Mesendoderm (in vitro differentiated cells): ENCODE measurements around the gene DNMT3A.
"Not testable (repeated sequence)": the region's sequence is repeated elsewhere in the genome, so short reads cannot be mapped to it uniquely, and the experiment has no call there.

ENCODE experiments used
- DNase-seq: peaks from one replicate; pipeline ENCODE4 v3.0.0; 2013
- H2AK5ac ChIP-seq: 2 replicates; pipeline ENCODE4 v1.6.1; 2013; ENCODE audit warnings: low read length, inconsistent platforms
- H2BK120ac ChIP-seq: 2 replicates; pipeline ENCODE4 v1.6.1; 2013; ENCODE audit warnings: low read depth, mild to moderate bottlenecking, low read length, moderate library complexity, mixed read lengths
- H2BK15ac ChIP-seq: replicated peaks from 2 replicates; pipeline ENCODE4 v1.6.1; 2013; ENCODE audit warnings: low read depth, mild to moderate bottlenecking, moderate library complexity
- H2BK5ac ChIP-seq: 2 replicates; pipeline ENCODE4 v1.6.1; 2013; ENCODE audit warnings: low read length, inconsistent platforms
- H3K18ac ChIP-seq: 2 replicates; pipeline ENCODE4 v1.6.1; 2013; ENCODE audit warnings: mild to moderate bottlenecking, low read length, mixed read lengths
- H3K23ac ChIP-seq: one replicate; pipeline ENCODE4 v1.6.1; 2013; ENCODE audit warnings: low read length
- H3K27ac ChIP-seq: 2 replicates; pipeline ENCODE4 v1.5.1; 2013; ENCODE audit warnings: low read depth, mild to moderate bottlenecking, inconsistent platforms, low read length, moderate library complexity
- H3K27me3 ChIP-seq: 2 replicates; pipeline ENCODE4 v1.6.1; 2013; ENCODE audit warnings: low read length, control low read depth, mild to moderate bottlenecking, inconsistent platforms; ENCODE audit not compliant: insufficient read depth, poor library complexity
- H3K36me3 ChIP-seq: 2 replicates; pipeline ENCODE4 v1.6.1; 2013; ENCODE audit warnings: low read length, inconsistent platforms; ENCODE audit not compliant: control insufficient read depth, insufficient read depth
- H3K4ac ChIP-seq: one replicate; pipeline ENCODE4 v1.6.1; 2013; ENCODE audit warnings: low read depth, mild to moderate bottlenecking, low read length, moderate library complexity
- H3K4me1 ChIP-seq: 2 replicates; pipeline ENCODE4 v1.6.1; 2013; ENCODE audit warnings: low read depth, low read length, inconsistent platforms; ENCODE audit not compliant: control insufficient read depth
- H3K4me2 ChIP-seq: 2 replicates; pipeline ENCODE4 v1.6.1; 2013; ENCODE audit warnings: low read length
- H3K4me3 ChIP-seq: 2 replicates; pipeline ENCODE4 v1.5.1; 2013; ENCODE audit warnings: mild to moderate bottlenecking, low read length
- H3K56ac ChIP-seq: one replicate; pipeline ENCODE4 v1.6.1; 2013; ENCODE audit warnings: low read length
- H3K79me1 ChIP-seq: 2 replicates; pipeline ENCODE4 v1.6.1; 2013; ENCODE audit warnings: low read length, inconsistent platforms
- H3K79me2 ChIP-seq: 2 replicates; pipeline ENCODE4 v1.6.1; 2013; ENCODE audit warnings: mild to moderate bottlenecking, low read length; ENCODE audit not compliant: control insufficient read depth, insufficient read depth
- H3K9ac ChIP-seq: 2 replicates; pipeline ENCODE4 v1.6.1; 2013; ENCODE audit warnings: low read length, inconsistent platforms
- H4K5ac ChIP-seq: one replicate; pipeline ENCODE4 v1.6.1; 2013; ENCODE audit warnings: low read length
- H4K8ac ChIP-seq: one replicate; pipeline ENCODE4 v1.6.1; 2013; ENCODE audit warnings: low read depth, mild to moderate bottlenecking, control low read depth, low read length, moderate library complexity
- WGBS: extraction: QIAGEN DNeasy Blood & Tissue Kit; methylation state at CpG from one replicate; pipeline ENCODE4 v1.1.7; 2013; ENCODE audit warnings: low lambda C conversion rate, missing lambda C conversion rate; ENCODE audit not compliant: insufficient coverage; ENCODE audit errors: extremely low coverage; 5-methylcytosine and 5-hydroxymethylcytosine counted together

The DNMT3A gene

GRCh38 chr2:25215948-25216679, 125.6 kb downstream of the DNMT3A start:
- Histone ChIP-seq H3K9ac (peak overlapping the region; percentile 89), H2BK5ac (no peak overlapping the region), H3K79me1 (no peaks in the 10 kb centered on the region), H3K23ac (no peak overlapping the region), H3K4me1 (no peaks in the 10 kb centered on the region), H3K27me3 (no peaks in the 10 kb centered on the region), H4K5ac (no peak overlapping the region), H2BK15ac (no peak overlapping the region), H4K8ac (peak overlapping the region; percentile 1), H3K27ac (no peak overlapping the region), H2BK120ac (no peak overlapping the region), H3K18ac (peak overlapping the region; percentile 83), H3K36me3 (no peaks in the 10 kb centered on the region), H3K4me3 (peak overlapping the region; percentile 58), H3K4me2 (peak overlapping the region; percentile 64), H2AK5ac (no peak overlapping the region), H3K56ac (peak overlapping the region; percentile 88), H3K79me2 (no peaks in the 10 kb centered on the region), H3K4ac (peak overlapping the region; percentile 27)
- peak; percentile 90 for DNase-seq
- no CpG with 5 or more reads among the region's 71 CpGs for WGBS

GRCh38 chr2:25215232-25215631, 126.5 kb downstream of the DNMT3A start:
- Histone ChIP-seq H3K4me3 (peak overlapping the region; percentile 58), H4K5ac (peak overlapping the region; percentile 33), H3K4me1 (no peaks in the 10 kb centered on the region), H2BK120ac (no peak overlapping the region), H3K79me1 (no peaks in the 10 kb centered on the region), H3K56ac (peak overlapping the region; percentile 88), H3K27me3 (no peaks in the 10 kb centered on the region), H3K27ac (no peak overlapping the region), H3K36me3 (no peaks in the 10 kb centered on the region), H4K8ac (no peak overlapping the region), H2BK5ac (no peak overlapping the region), H3K79me2 (no peaks in the 10 kb centered on the region), H3K18ac (no peak overlapping the region), H3K23ac (peak overlapping the region; percentile 24), H3K9ac (peak overlapping the region; percentile 89), H3K4ac (no peak overlapping the region), H3K4me2 (peak overlapping the region; percentile 64), H2AK5ac (peak overlapping the region; percentile 72), H2BK15ac (no peak overlapping the region)
- no peak for DNase-seq
- WGBS = no CpG with 5 or more reads among the region's 5 CpGs

- no peak overlapping the region for H3K9ac ChIP-seq
- no peak overlapping the region for H2BK15ac ChIP-seq
- H3K23ac ChIP-seq = no peak overlapping the region
- H3K36me3 ChIP-seq = no peaks in the 10 kb centered on the region
- no peak overlapping the region for H3K56ac ChIP-seq
- no peak overlapping the region for H2BK120ac ChIP-seq
- DNase-seq = no peak
- H3K27ac ChIP-seq = no peak overlapping the region
- H3K4me2 ChIP-seq = no peak overlapping the region
- no peak overlapping the region for H3K4ac ChIP-seq
- no peak overlapping the region for H3K4me3 ChIP-seq
- H3K79me1 ChIP-seq = no peaks in the 10 kb centered on the region
- no peaks in the 10 kb centered on the region for H3K4me1 ChIP-seq
- H3K79me2 ChIP-seq = no peaks in the 10 kb centered on the region
- no peak overlapping the region for H3K18ac ChIP-seq
- no peak overlapping the region for H2AK5ac ChIP-seq
- H3K27me3 ChIP-seq = no peaks in the 10 kb centered on the region
- no peak overlapping the region for H2BK5ac ChIP-seq
- no CpG with 5 or more reads among the region's 8 CpGs for WGBS
- H4K8ac ChIP-seq = no peak overlapping the region
- H4K5ac ChIP-seq = no peak overlapping the region
Measured at GRCh38 chr2:25213229-25213628, 128.5 kb downstream of the DNMT3A start.

GRCh38 chr2:25210923-25211322, 130.8 kb downstream of the DNMT3A start:
- WGBS = no CpG with 5 or more reads among the region's 6 CpGs
- not testable (repeated sequence) for H3K27ac ChIP-seq, H2BK15ac ChIP-seq, H3K27me3 ChIP-seq, H3K36me3 ChIP-seq, H2AK5ac ChIP-seq, DNase-seq, H3K4me3 ChIP-seq, H3K9ac ChIP-seq, H3K4ac ChIP-seq, H4K5ac ChIP-seq, H3K18ac ChIP-seq, H4K8ac ChIP-seq, H2BK5ac ChIP-seq, H3K79me2 ChIP-seq, H3K23ac ChIP-seq, H3K56ac ChIP-seq, H3K4me2 ChIP-seq, H2BK120ac ChIP-seq, H3K4me1 ChIP-seq, H3K79me1 ChIP-seq

GRCh38 chr2:25207078-25207545, 134.6 kb downstream of the DNMT3A start:
- DNase-seq = no peak
- no peak overlapping the region for H4K8ac ChIP-seq
- H2BK5ac ChIP-seq = no peak overlapping the region
- H3K4ac ChIP-seq = no peak overlapping the region
- no peak overlapping the region for H3K4me3 ChIP-seq
- H3K4me2 ChIP-seq = no peak overlapping the region
- WGBS = no CpG with 5 or more reads among the region's 5 CpGs
- H3K9ac ChIP-seq = no peak overlapping the region
- H2AK5ac ChIP-seq = no peak overlapping the region
- H3K79me1 ChIP-seq = no peaks in the 10 kb centered on the region
- H3K79me2 ChIP-seq = no peaks in the 10 kb centered on the region
- no peak overlapping the region for H2BK120ac ChIP-seq
- no peaks in the 10 kb centered on the region for H3K27me3 ChIP-seq
- H3K56ac ChIP-seq = no peak overlapping the region
- H3K27ac ChIP-seq = peak overlapping the region; percentile 7
- H3K18ac ChIP-seq = no peak overlapping the region
- no peaks in the 10 kb centered on the region for H3K36me3 ChIP-seq
- H4K5ac ChIP-seq = no peak overlapping the region
- no peak overlapping the region for H3K23ac ChIP-seq
- H3K4me1 ChIP-seq = no peaks in the 10 kb centered on the region
- no peak overlapping the region for H2BK15ac ChIP-seq
